A549 (cell line): ENCODE measurements around the gene S100A10. TPM values are rescaled to one million over a fixed set of nuclear protein-coding genes. Genes with fewer than 3 reads are reported as not detected.

Experiments
- ATAC-seq, 2 experiments: fragments of 200-7000 bp in 1 of 2; fragments of >200 bp in 1 of 2; cut with Nextera tagmentation in 1 of 2; cut with Tn5 transposase in 1 of 2; 3 replicates each; pipeline versions ENCODE4 v1.8.0 to v1.9.1; 2018 to 2020; ENCODE audit warnings: mild to moderate bottlenecking in 1 of 2, moderate library complexity in 1 of 2
- CTCF ChIA-PET: fragments of 300-600 bp; sonication (Branson Sonifier 250); formaldehyde crosslinking; extraction: SDS; loops from one replicate; lab custom pipeline; 2021; ENCODE audit warnings: antibody characterized with exemption, inconsistent platforms; lab: Yijun Ruan, JAX
- POLR2A ChIA-PET: fragments of 350-600 bp; formaldehyde crosslinking; extraction: SDS; loops from one replicate; lab custom pipeline; 2021; ENCODE audit warnings: antibody characterized with exemption, inconsistent platforms; lab: Yijun Ruan, JAX
- DNase-seq, 2 experiments: peaks; one replicate each; pipeline versions ENCODE4 v3.0.0 to v3.0.0-alpha.2; 2011 to 2016; ENCODE audit warnings: low read depth in 1 of 2, low spot score in 1 of 2
- FAIRE-seq: peaks from 2 replicates; lab custom pipeline; 2011; peaks lifted over from hg19 to GRCh38; lab: Jason Lieb, UNC
- H3K27ac ChIP-seq, 2 experiments: fragments of >200 bp; sonication (Bioruptor Twin); formaldehyde crosslinking; 3 replicates each; pipeline ENCODE4 v1.5.1; 2016 to 2017
- H3K4me1 ChIP-seq: fragments of >200 bp; sonication (Bioruptor Twin); formaldehyde crosslinking; 3 replicates; pipeline ENCODE4 v1.6.1; 2016
- H3K4me2 ChIP-seq: fragments of >200 bp; sonication (Bioruptor Twin); formaldehyde crosslinking; 3 replicates; pipeline ENCODE4 v1.6.1; 2016
- H3K4me3 ChIP-seq: fragments of >200 bp; sonication (Bioruptor Twin); formaldehyde crosslinking; 3 replicates; pipeline ENCODE4 v1.5.1; 2016
- H3K9me3 ChIP-seq: fragments of >200 bp; sonication (Bioruptor Twin); formaldehyde crosslinking; 3 replicates; pipeline ENCODE4 v1.6.1; 2016
- ATOH8 ChIP-seq: fragments of 250-450 bp; sonication (Bioruptor Pico); IDR thresholded peaks from 2 replicates; pipeline ENCODE4 v1.5.0; 2020; ENCODE audit warnings: low read depth, mild to moderate bottlenecking, moderate library complexity
- BHLHE40 ChIP-seq: IDR thresholded peaks from 2 replicates; pipeline ENCODE4 v1.6.1; 2012; ENCODE audit warnings: low read depth, low read length, inconsistent platforms
- CBX2 ChIP-seq: fragments of 200-600 bp; sonication (generic); IDR thresholded peaks from 2 replicates; pipeline ENCODE4 v1.6.1; 2016; ENCODE audit warnings: low read depth, mild to moderate bottlenecking, borderline replicate concordance
- CBX8 ChIP-seq: fragments of 200-600 bp; sonication (generic); IDR thresholded peaks from 2 replicates; pipeline ENCODE4 v1.6.1; 2016
- CTCF ChIP-seq: fragments of >200 bp; sonication (Bioruptor Twin); formaldehyde crosslinking; IDR thresholded peaks from 3 replicates; pipeline ENCODE4 v1.5.1; 2016
- FOSB ChIP-seq: fragments of 250-450 bp; sonication (Bioruptor Pico); IDR thresholded peaks from 2 replicates; pipeline ENCODE4 v1.5.0; 2020; ENCODE audit warnings: mild to moderate bottlenecking, moderate library complexity
- GATA3 ChIP-seq: IDR thresholded peaks from 2 replicates; pipeline ENCODE4 v1.6.1; 2012; ENCODE audit warnings: borderline replicate concordance
- HEYL ChIP-seq: fragments of 250-450 bp; sonication (Bioruptor Pico); IDR thresholded peaks from 2 replicates; pipeline ENCODE4 v1.8.0; 2021; ENCODE audit warnings: mild to moderate bottlenecking, moderate library complexity
- HMGXB4 ChIP-seq: fragments of 250-450 bp; sonication (Bioruptor Pico); IDR thresholded peaks from 2 replicates; pipeline ENCODE4 v1.5.0; 2021; ENCODE audit warnings: mild to moderate bottlenecking, moderate library complexity, borderline replicate concordance
- HOXA7 ChIP-seq: fragments of 250-450 bp; sonication (Bioruptor Pico); IDR thresholded peaks from 2 replicates; pipeline ENCODE4 v1.5.0; 2020; ENCODE audit warnings: mild to moderate bottlenecking, moderate library complexity
- HOXB5 ChIP-seq: fragments of 250-450 bp; sonication (Bioruptor Pico); IDR thresholded peaks from 2 replicates; pipeline ENCODE4 v1.5.0; 2020; ENCODE audit warnings: mild to moderate bottlenecking, moderate library complexity
- MAZ ChIP-seq: fragments of 150-350 bp; IDR thresholded peaks from 2 replicates; pipeline ENCODE4 v1.6.1; 2014; ENCODE audit warnings: antibody characterized with exemption, low read depth, low read length, borderline replicate concordance
- MYC ChIP-seq: IDR thresholded peaks from 2 replicates; pipeline ENCODE4 v1.6.1; 2012; ENCODE audit warnings: mild to moderate bottlenecking, inconsistent platforms, low read length, improper control_type of control experiment, borderline replicate concordance
- NFE2L2 ChIP-seq: fragments of 150-350 bp; conservative IDR thresholded peaks from 2 replicates; pipeline ENCODE4 v1.6.1; 2014; ENCODE audit warnings: low read length
- NPAS2 ChIP-seq: fragments of 250-450 bp; sonication (Bioruptor Pico); IDR thresholded peaks from 2 replicates; pipeline ENCODE4 v1.8.0; 2022; ENCODE audit warnings: mild to moderate bottlenecking, moderate library complexity, borderline replicate concordance
- PBX3 ChIP-seq: IDR thresholded peaks from 2 replicates; pipeline ENCODE4 v1.6.1; 2012
- POLR2A ChIP-seq: IDR thresholded peaks from 2 replicates; pipeline ENCODE4 v1.6.1; 2012; ENCODE audit warnings: mild to moderate bottlenecking, low read length
- POLR2AphosphoS2 ChIP-seq: conservative IDR thresholded peaks from 2 replicates; pipeline ENCODE4 v1.6.1; 2012; ENCODE audit warnings: low read length, improper control_type of control experiment, inconsistent platforms
- RAD21 ChIP-seq, 2 experiments: fragments of >200 bp in 1 of 2; sonication (Bioruptor Twin) in 1 of 2; formaldehyde crosslinking in 1 of 2; IDR thresholded peaks in 1 of 2; conservative IDR thresholded peaks in 1 of 2; 2 replicates in 1 of 2; 3 replicates in 1 of 2; pipeline ENCODE4 v1.6.1; 2012 to 2018; ENCODE audit warnings: inconsistent platforms in 1 of 2
- RARB ChIP-seq: fragments of 250-450 bp; sonication (Bioruptor Pico); IDR thresholded peaks from 2 replicates; pipeline ENCODE4 v1.8.0; 2021; ENCODE audit warnings: mild to moderate bottlenecking, moderate library complexity
- RCOR1 ChIP-seq: fragments of 150-350 bp; IDR thresholded peaks from 2 replicates; pipeline ENCODE4 v1.6.1; 2014; ENCODE audit warnings: antibody characterized with exemption, low read length, low read depth
- REST ChIP-seq: fragments of 200-600 bp; sonication (generic); IDR thresholded peaks from 2 replicates; pipeline ENCODE4 v1.6.1; 2016; ENCODE audit warnings: antibody characterized with exemption, mild to moderate bottlenecking, moderate library complexity
- ZNF302 ChIP-seq: fragments of 250-450 bp; sonication (Bioruptor Pico); IDR thresholded peaks from 2 replicates; pipeline ENCODE4 v1.9.0; 2021; ENCODE audit warnings: inconsistent platforms, mild to moderate bottlenecking, moderate library complexity
- ZSCAN20 ChIP-seq: fragments of 250-450 bp; sonication (Bioruptor Pico); IDR thresholded peaks from 2 replicates; pipeline ENCODE4 v1.8.0; 2022; ENCODE audit warnings: mild to moderate bottlenecking, moderate library complexity
- WGBS: methylation state at CpG from one replicate; pipeline ENCODE4 v1.1.6; 2017; ENCODE audit errors: missing lambda C conversion rate; 5-methylcytosine and 5-hydroxymethylcytosine counted together
- polyA plus RNA-seq, 4 experiments: library from polyadenylated mRNA; depleted of rRNA in 3 of 4; stranded (reverse); fragments of >200 nt; fragmentation: RNase III in 1 of 4; extraction: RNeasy Plus Mini Kit Qiagen cat#74134 plus additional on column Dnase treatment in 1 of 4; gene quantifications; 2 replicates in 3 of 4; 3 replicates in 1 of 4; pipeline ENCODE4 v1.2.3, GENCODE V29; 2011 to 2017

S100A10 gene
- polyA plus RNA-seq, 2 of the 4 experiments (the other 2 are of a cell fraction): 505 to 2,077 TPM

- no peaks in the 10 kb centered on the region for H3K4me1 ChIP-seq
- CTCF ChIA-PET: interaction anchor here (2.6 to 3.5 kb wide), 3 partner anchors 9 to 53 kb away, joined by 6 to 22 read pairs (median 13); no protein-coding TSS in a partner anchor
- no peak for FAIRE-seq
- H3K4me3 ChIP-seq: no peak overlapping the region
- POLR2A ChIA-PET: no interaction called here
- ATAC-seq: no peak
- H3K9me3 ChIP-seq: no peaks in the 10 kb centered on the region
- WGBS: 81% methylated on average over 7 of the region's 7 CpGs
- no peak for TF ChIP-seq NPAS2
- no peak for TF ChIP-seq GATA3
- TF ChIP-seq HOXB5 (CRISPR knock-in tag): no peak
- TF ChIP-seq POLR2A: no peak
- no peak for TF ChIP-seq ZNF302
- TF ChIP-seq RCOR1: no peak
- no peak for TF ChIP-seq HEYL (CRISPR knock-in tag)
- no peak for TF ChIP-seq ZSCAN20 (CRISPR knock-in tag)
- TF ChIP-seq HOXA7 (CRISPR knock-in tag): no peak
- TF ChIP-seq ATOH8 (CRISPR knock-in tag): no peak
- no peak for TF ChIP-seq RARB (CRISPR knock-in tag)
- TF ChIP-seq, all 56 proteins: peak for 0
- Histone ChIP-seq H3K4me2 (no peak overlapping the region), H3K27ac (no peak overlapping the region)
- no peak for DNase-seq
These were observed 27.9 kb upstream of the S100A10 start for GRCh38 chr1:152021569-152021968.

GRCh38 chr1:152020849-152021248 lies 27.2 kb upstream of the S100A10 start:
- POLR2A ChIA-PET: no interaction called here
- ATAC-seq: no peak
- Histone ChIP-seq H3K4me3 (no peak overlapping the region), H3K4me2 (no peak overlapping the region), H3K9me3 (no peaks in the 10 kb centered on the region), H3K27ac (no peak overlapping the region), H3K4me1 (no peaks in the 10 kb centered on the region)
- FAIRE-seq: no peak
- CTCF ChIA-PET: interaction anchor here (1.3 to 3.5 kb wide), 2 partner anchors 14 to 32 kb away, joined by 5 to 22 read pairs; no protein-coding TSS in a partner anchor
- no peak for TF ChIP-seq CBX2
- TF ChIP-seq FOSB: no peak
- no peak for TF ChIP-seq HMGXB4 (CRISPR knock-in tag)
- no peak for TF ChIP-seq MAZ
- no peak for TF ChIP-seq POLR2AphosphoS2
- TF ChIP-seq BHLHE40: no peak
- no peak for TF ChIP-seq REST
- whole genome bisulfite sequencing: 21% methylated on average over 3 of the region's 3 CpGs
- DNase-seq: no peak

GRCh38 chr1:152018537-152018936 lies 24.9 kb upstream of the S100A10 start:
- Histone ChIP-seq H3K4me1 (no peaks in the 10 kb centered on the region), H3K9me3 (no peaks in the 10 kb centered on the region), H3K4me3 (no peak overlapping the region), H3K27ac (no peak overlapping the region), H3K4me2 (no peak overlapping the region)
- ATAC-seq (peak in 1 of 2 experiments; percentile 26; a peak in 2 of 6 replicates), FAIRE-seq (no peak), DNase-seq (peak in 1 of 2 experiments; percentile 42)
- CTCF ChIA-PET: interaction anchor here (1.0 to 1.8 kb wide), 2 partner anchors 49 to 85 kb away, joined by 3 to 5 read pairs; no protein-coding TSS in a partner anchor
- POLR2A ChIA-PET: no interaction called here
- WGBS: 39% methylated on average over 4 of the region's 4 CpGs
- TF ChIP-seq PBX3: no peak
- TF ChIP-seq ZNF302: no peak
- TF ChIP-seq POLR2A: no peak
- TF ChIP-seq NFE2L2: no peak
- TF ChIP-seq CBX8: no peak
- TF ChIP-seq MAZ: no peak
- no peak for TF ChIP-seq MYC
- TF ChIP-seq CTCF: peak; percentile 31
- peak in 1 of 2 experiments; percentile 21; a peak in 1 of 5 replicates for TF ChIP-seq RAD21 (conservative IDR thresholded peaks at IDR 0.05 in 1 of 2, IDR thresholded peaks at IDR 0.05 in 1 of 2)
- TF ChIP-seq HEYL (CRISPR knock-in tag): no peak
